ENCODE results near the gene GARNL3. TPM values are rescaled to one million over a fixed set of nuclear protein-coding genes. Genes with fewer than 3 reads are reported as not detected.

Gene GARNL3, protein sequence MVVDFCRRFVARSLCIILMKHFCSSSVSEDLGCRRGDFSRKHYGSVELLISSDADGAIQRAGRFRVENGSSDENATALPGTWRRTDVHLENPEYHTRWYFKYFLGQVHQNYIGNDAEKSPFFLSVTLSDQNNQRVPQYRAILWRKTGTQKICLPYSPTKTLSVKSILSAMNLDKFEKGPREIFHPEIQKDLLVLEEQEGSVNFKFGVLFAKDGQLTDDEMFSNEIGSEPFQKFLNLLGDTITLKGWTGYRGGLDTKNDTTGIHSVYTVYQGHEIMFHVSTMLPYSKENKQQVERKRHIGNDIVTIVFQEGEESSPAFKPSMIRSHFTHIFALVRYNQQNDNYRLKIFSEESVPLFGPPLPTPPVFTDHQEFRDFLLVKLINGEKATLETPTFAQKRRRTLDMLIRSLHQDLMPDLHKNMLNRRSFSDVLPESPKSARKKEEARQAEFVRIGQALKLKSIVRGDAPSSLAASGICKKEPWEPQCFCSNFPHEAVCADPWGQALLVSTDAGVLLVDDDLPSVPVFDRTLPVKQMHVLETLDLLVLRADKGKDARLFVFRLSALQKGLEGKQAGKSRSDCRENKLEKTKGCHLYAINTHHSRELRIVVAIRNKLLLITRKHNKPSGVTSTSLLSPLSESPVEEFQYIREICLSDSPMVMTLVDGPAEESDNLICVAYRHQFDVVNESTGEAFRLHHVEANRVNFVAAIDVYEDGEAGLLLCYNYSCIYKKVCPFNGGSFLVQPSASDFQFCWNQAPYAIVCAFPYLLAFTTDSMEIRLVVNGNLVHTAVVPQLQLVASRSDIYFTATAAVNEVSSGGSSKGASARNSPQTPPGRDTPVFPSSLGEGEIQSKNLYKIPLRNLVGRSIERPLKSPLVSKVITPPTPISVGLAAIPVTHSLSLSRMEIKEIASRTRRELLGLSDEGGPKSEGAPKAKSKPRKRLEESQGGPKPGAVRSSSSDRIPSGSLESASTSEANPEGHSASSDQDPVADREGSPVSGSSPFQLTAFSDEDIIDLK
- 2.9 and 20.2 TPM in 2 replicates for total RNA-seq

GRCh38 chr9:127264462-127265219, at the start of gene GARNL3:
Gene GARNL3 (plus strand): TSS chr9:127264774. CDS start chr9:127264878, 104 bp downstream.
- DNase-seq (ENCODE audit: extremely low read depth, low read depth, low spot score), result no peak

DNA sequence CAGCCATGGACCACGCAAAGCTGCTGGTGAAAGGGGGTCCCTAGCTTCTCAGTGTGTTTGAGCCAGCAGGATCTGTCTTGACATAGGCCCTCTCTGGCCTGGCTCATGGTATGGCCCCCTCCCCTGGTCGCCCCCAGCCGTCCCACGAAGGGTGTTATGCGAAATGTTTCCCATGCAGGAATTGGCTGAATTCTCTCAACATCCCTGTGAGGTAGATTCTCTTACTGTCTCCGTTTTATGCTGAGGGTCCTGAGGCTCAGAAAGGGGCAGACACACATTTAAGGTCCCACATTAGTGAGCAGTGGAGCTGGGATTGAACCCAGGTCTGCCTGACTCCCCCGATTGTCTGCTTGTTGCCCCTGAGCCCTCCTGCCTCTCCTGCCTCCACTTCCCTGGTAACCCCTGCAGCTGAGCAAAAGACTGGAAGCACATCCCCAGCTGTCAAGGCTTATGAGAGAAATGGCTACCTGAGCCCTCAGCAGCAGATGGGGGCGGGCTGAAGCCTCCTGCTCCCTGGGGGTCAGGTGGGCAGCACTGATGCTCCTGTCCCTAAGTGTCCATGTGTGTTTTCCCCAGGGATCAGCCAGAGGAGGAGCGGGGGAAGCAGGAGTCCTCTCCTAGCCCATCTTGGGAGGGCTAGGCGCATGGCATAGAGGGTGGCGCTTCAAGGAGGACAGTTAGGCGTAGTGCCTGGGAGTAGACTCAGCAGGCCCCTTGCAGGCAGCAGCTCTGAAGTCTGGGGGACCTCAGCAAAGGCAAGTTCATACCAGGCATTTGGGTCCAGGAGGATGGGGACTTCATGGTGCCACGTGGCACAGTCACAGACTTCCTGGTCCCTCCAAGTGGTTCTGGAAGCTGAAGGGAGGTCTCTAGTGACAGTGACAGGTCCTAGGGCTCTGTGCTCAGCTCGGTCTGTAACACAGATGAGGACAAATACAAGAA, 49.0 kb upstream of the GARNL3 start:
- DNase-seq (ENCODE audit: extremely low read depth, low read depth, low spot score), result no peak

DNA sequence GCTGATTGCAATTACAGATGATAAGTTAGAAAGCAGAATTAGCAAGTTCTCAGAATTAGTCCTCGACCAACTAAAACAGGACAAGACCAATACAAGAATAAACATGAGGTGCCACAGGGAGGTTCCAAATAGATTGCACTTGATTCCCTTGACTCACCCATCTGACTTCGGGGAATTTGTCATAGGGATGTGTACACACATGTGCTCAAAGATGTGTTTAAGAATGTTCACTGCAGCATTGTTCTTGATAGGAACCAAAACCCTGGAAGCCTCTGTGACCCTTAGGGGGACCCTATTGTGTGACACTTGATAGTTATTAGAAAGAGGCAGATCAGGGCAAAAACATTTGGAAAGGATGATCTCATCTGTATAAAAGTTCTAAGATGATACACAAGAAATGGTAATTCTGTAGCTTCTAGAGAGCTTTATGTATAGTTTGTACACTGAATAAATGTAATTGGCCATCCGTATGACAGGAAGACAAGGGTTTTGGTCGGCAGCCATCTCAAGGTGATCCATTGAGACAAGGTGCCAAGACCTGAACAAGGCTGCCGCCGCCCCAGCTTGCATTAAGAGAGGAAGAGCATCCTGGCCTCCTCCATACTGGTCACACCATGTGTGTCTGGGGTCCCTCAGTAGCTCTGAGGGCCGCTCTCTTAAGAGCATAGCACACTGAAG, 48.2 kb upstream of the GARNL3 start:
- no peak for DNase-seq (ENCODE audit: extremely low read depth, low read depth, low spot score)

- DNase-seq (ENCODE audit: extremely low read depth, low read depth, low spot score), result no peak
These were observed 47.7 kb upstream of the GARNL3 start for GRCh38 chr9:127216888-127217217.

DNA sequence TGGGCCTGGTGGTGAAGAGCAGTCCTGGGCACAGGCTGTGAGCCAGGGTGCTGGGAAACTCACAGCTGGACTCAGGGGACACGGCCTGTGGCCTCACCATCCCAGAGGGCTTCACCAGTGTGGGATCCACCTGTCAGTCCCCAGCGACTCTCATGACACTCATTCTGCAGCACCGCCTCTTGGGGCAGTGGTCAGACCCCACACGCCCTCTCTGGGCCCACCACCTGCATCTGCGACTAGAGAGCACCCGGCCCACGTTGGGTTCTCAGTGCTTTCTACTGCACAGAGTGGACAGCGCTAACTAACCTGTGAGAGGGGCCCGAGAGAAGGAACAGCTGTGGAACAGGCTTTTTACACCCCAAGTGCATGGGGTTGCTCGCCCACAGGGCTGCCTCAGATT, 45.8 kb upstream of the GARNL3 start:
- DNase-seq (ENCODE audit: extremely low read depth, low read depth, low spot score), result no peak

DNA sequence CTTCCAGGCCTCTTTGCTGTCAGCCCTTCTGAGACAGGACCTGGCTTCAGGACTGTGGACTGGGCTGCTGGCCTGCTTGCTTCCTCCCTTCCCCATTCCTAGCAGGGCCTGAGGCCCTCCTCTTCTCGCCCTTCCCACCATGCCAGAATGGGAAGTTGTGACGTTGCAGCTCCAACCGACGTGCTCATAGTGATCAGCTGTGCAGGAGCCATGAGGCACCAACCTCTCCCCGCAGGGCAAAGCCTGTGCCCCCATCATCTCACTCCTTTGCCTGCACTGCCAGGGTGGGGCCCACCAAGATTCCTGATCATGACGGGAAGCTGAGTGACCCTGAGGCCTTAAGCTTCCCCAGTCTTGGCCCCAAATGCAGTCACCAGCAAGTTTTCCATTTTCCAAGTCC, 45.1 kb upstream of the GARNL3 start:
- DNase-seq (ENCODE audit: extremely low read depth, low read depth, low spot score), result no peak

DNA sequence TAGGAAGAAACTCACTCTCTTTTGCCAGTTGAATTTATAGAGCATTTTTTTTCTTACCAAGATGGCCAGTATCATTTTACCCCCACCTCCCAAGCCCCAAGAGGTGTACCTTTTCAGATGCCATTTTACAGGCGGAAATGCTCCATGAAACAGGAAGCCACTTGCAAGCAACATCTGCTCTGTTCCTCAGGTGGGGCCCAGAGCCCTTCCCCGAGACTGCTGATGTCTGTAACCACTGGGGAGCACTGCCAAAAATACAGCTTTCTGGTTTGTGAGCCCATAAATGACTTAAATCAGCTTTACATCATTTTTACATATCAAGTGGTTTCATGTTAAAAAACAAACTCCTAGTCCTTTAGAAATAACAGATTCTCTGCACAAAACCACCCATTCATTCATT, 42.9 kb upstream of the GARNL3 start:
- no peak for DNase-seq (ENCODE audit: extremely low read depth, low read depth, low spot score)

DNA sequence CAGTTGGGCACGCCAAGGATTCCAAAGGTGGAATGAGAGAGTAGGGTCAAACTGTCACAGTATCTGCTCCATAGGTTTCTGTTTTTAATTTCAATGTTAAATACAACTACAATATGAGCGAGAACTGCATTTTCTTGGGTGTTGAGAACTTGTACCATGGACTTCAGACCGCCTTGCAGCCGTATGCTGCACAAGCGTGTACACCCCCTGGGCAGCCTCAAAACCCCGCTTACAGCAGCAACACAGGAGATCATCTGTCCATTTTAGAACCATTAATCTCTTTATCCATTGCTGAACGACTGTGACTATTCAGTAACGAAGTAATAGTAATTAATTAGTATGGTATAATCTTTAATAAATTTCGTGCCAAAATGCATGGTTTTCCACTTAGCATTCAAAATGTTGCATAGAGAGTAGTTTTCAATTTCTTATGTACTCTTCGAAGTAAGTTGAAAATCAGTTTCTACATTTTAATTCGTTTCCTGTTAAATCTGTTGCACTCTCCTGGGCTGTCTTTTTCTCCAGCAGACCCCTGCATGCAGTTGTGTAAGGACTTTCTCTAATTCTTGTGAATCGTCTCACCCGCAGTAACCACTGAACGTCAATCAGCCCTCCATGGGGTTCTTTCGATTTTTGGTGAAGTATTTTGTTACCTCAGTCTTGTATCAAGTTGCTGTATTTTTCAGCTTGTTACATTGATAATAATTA, 42.0 kb upstream of the GARNL3 start:
- no peak for DNase-seq (ENCODE audit: extremely low read depth, low read depth, low spot score)

DNA sequence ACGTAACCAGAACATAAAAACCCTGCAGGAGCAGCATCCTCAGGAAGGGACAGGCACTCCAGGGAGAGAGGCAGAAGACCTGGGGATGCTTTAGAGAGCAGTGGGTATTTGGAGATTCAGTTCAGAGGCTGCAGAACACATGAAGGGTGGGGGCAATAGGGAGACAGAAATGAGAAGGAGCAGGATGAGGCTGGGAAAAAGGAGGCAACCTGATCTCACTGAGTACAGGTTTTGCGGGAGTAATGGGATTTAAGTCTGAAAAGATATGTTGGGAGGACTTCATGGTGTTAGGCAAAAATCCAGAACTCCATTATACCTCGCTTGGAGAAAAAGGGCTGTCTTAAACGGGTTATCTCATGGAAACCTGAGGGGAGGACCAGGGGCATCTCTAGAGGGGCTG, 41.3 kb upstream of the GARNL3 start:
- DNase-seq (ENCODE audit: extremely low read depth, low read depth, low spot score), result no peak

- no peak for DNase-seq (ENCODE audit: extremely low read depth, low read depth, low spot score)
These were observed 40.8 kb upstream of the GARNL3 start for GRCh38 chr9:127223810-127224177.

- DNase-seq (ENCODE audit: extremely low read depth, low read depth, low spot score), result peak; percentile 7
These were observed 40.2 kb upstream of the GARNL3 start for GRCh38 chr9:127224178-127224882.

- DNase-seq (ENCODE audit: extremely low read depth, low read depth, low spot score), result peak; percentile 9
These were observed 39.5 kb upstream of the GARNL3 start for GRCh38 chr9:127224883-127225739.

DNA sequence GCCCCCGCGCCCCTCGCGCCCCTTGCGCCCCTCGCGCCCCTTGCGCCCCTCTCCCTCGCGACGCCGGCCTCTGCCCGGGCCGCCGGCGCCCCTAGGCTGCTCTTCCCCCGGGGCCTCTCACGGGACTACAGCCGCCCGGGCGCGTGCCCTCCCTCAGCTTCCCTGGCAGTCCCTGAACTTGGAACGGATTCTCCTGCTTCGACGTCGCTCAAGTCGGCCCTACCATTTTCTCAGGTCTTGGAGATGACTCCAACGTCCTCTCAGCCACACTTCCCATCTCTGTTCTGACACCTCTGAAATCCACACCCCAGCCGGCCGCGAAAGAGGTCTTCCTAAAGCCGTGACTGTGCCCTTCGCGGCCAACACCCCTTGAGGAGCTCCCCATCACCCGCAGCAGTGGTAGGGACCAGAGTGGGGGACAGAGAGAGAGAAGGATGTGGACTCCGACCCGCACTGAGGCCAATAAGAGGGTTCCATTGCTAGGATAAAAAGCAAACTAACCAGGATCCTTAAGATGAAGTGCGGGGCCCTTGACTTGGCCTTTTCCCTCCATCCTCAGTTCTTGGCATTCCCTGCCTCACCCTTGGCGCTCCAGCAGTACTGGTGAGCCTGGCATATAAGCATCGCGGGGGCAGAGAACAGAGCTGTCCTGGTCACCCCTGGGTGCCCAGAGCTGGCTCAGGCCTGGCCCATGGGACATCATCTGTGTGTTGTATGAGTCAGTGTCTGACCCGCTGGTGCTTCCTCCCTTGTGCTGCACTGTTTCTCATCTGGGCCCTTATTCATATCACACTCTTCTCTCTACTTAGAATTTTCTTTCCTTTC, 38.6 kb upstream of the GARNL3 start:
- no peak for DNase-seq (ENCODE audit: extremely low read depth, low read depth, low spot score)

DNA sequence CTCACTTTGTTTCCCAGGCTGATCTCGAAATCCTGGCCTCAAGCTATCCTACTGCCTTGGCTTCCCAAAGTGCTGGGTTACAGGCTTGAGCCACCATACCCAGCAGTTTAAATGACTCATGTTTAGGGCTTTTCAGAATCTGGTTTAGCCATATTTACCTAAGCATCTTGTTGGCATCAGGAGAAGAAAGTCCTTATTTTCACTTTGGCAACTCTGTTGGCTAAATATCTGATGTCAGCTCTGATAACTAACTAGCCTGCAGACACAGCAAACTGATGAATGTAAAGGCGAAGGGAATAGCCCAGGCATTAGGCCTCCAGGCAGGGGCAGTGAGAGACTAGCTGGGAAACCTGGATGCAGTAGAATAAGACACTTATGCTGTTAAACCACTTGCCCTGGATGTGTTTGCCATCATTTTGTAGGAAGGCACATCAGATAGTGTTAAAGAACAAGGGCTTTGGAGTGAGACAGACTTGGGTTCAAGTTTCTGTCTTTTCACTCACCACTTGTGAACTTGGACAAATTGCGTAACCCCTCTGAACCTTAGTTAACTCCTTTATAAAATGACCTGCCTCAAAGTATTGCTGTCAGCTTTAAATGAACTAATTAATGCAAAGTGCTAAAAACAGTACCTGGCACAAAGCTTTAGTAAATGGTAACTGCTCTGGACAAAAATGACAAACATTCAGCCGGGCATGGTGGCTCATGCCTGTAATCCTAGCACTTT, 34.7 kb upstream of the GARNL3 start:
- DNase-seq (ENCODE audit: extremely low read depth, low read depth, low spot score), result no peak

GRCh38 chr9:127231666-127232065, 32.9 kb upstream of the GARNL3 start:
- no peak for DNase-seq (ENCODE audit: extremely low read depth, low read depth, low spot score)

All from glomerular endothelial cell (primary cell).